DND-41 (cell line): ENCODE measurements around the gene XAF1.

Source experiments
- EZH2 ChIP-seq: IDR thresholded peaks from 3 replicates; pipeline ENCODE4 v1.6.1; 2012; ENCODE audit warnings: borderline replicate concordance, low read depth, mild to moderate bottlenecking, moderate library complexity, low read length, inconsistent platforms; ENCODE audit not compliant: severe bottlenecking
- TF ChIP-seq, protein P1 (sequence below): IDR thresholded peaks from 2 replicates; pipeline ENCODE4 v1.5.1; 2012; ENCODE audit warnings: borderline replicate concordance, low read length, moderate library complexity, mild to moderate bottlenecking; ENCODE audit not compliant: poor library complexity, severe bottlenecking; ENCODE audit errors: extremely low read depth

DNA sequence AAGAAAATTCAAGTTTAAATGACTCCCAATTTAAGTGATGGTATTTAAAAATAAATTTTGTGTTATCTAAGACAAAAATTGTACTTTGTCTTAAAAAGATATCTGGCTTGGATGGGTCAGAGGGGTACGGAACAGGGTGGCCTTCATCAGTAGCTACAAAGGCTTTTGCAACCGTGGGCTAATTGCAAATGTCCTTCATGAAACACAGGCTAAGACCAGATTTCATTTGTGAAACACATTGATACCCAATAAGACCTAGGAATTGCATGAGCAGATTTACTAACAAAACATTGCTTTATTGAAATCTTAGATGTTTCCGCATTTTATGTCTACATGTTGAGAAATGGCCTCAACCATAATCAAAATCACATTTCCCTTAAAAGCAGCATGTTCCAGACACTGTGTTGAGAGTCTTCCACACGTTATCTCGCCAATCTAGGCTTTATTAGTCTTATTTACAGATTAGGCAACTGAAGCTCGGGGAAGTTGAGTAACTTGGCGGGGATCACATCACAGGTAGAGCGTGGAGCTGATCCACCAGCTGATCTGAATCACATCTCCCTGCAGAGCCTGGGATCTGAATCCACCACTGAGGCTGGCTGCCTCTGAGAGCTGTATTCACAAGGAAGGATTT, 42.0 kb downstream of the XAF1 start:
- TF ChIP-seq, protein P1, sequence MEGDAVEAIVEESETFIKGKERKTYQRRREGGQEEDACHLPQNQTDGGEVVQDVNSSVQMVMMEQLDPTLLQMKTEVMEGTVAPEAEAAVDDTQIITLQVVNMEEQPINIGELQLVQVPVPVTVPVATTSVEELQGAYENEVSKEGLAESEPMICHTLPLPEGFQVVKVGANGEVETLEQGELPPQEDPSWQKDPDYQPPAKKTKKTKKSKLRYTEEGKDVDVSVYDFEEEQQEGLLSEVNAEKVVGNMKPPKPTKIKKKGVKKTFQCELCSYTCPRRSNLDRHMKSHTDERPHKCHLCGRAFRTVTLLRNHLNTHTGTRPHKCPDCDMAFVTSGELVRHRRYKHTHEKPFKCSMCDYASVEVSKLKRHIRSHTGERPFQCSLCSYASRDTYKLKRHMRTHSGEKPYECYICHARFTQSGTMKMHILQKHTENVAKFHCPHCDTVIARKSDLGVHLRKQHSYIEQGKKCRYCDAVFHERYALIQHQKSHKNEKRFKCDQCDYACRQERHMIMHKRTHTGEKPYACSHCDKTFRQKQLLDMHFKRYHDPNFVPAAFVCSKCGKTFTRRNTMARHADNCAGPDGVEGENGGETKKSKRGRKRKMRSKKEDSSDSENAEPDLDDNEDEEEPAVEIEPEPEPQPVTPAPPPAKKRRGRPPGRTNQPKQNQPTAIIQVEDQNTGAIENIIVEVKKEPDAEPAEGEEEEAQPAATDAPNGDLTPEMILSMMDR, result no peak
- no peak for TF ChIP-seq EZH2
